Measurements from ENCODE around the gene FGD5.

FGD5 gene

DNA sequence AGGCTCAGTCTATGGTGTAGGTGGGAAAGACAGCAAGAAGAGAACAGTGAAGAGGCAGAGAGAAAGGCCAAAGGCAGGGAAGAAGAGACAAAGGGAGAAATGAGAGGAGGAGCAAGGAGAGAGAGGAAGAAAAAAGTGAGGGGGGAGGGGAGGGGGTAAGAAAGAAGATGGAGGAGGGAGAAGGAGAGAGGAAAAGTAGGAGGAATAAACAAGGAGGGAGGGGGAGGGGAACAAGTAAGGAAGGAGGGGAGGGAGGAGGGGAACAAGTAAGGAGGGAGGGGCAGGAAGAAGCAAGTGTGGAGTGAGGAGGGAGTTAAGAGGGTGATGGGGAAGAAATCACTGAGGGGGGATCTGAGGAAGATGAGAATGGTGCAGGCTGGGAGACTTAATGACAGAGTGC, 45.5 kb upstream of the FGD5 start:
- no peak overlapping the region for H3K27ac ChIP-seq
- no peak for TF ChIP-seq ZFX (IDR thresholded peaks at IDR 0.05; ENCODE audit: borderline replicate concordance)
- TF ChIP-seq, protein P1, sequence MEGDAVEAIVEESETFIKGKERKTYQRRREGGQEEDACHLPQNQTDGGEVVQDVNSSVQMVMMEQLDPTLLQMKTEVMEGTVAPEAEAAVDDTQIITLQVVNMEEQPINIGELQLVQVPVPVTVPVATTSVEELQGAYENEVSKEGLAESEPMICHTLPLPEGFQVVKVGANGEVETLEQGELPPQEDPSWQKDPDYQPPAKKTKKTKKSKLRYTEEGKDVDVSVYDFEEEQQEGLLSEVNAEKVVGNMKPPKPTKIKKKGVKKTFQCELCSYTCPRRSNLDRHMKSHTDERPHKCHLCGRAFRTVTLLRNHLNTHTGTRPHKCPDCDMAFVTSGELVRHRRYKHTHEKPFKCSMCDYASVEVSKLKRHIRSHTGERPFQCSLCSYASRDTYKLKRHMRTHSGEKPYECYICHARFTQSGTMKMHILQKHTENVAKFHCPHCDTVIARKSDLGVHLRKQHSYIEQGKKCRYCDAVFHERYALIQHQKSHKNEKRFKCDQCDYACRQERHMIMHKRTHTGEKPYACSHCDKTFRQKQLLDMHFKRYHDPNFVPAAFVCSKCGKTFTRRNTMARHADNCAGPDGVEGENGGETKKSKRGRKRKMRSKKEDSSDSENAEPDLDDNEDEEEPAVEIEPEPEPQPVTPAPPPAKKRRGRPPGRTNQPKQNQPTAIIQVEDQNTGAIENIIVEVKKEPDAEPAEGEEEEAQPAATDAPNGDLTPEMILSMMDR (IDR thresholded peaks at IDR 0.05): no peak

DNA sequence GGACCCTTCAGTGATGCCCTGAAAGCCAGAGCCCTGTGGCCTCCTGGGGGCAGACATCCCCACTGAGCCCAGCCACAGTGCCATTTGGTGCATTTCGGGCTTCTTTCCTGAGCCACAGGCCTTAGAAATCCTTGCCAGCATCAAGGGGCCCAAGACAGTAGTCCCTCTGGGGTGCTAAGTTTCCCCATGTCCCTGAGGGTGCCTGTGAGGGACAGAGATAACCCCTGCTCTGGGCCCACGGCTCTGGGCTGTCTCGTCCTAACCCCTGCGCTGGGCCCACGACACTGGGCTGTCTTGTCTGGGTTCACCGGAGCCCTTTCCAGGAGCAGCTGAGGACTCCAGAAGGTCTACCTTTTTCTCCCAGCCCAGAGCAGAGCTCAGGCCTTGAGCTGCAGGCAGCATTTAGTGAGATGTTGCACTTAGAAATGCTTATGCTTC, 45.1 kb upstream of the FGD5 start:
- TF ChIP-seq ZFX (IDR thresholded peaks at IDR 0.05; ENCODE audit: borderline replicate concordance): no peak
- TF ChIP-seq, protein P1 (IDR thresholded peaks at IDR 0.05): no peak

DNA sequence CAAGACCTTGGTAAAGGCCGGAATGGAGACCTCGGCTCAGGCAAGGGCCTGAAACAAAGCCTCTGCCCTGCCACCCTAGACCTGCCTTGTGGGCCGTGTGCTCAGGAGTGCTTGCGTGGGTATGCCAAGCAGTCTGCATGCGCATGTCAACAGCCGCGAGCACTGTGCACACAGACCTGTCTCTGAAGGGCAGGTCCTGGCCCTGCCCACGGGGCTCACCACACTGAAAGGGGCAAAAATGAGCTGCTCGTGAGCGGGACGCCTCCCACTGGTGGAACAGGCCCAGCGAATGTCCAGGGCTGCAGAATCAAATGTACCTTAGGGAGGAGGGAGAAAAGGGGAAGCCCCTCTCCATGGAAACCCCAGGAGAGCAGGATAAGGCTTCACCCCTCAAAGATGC, 44.3 kb upstream of the FGD5 start:
- no peak overlapping the region for H3K27ac ChIP-seq
- TF ChIP-seq, protein P1 (IDR thresholded peaks at IDR 0.05): no peak
- no peak for TF ChIP-seq ZFX (IDR thresholded peaks at IDR 0.05; ENCODE audit: borderline replicate concordance)

More for the DNA sequence above, 45.1 kb upstream of the FGD5 start:
- no peak overlapping the region for H3K27ac ChIP-seq

DNA sequence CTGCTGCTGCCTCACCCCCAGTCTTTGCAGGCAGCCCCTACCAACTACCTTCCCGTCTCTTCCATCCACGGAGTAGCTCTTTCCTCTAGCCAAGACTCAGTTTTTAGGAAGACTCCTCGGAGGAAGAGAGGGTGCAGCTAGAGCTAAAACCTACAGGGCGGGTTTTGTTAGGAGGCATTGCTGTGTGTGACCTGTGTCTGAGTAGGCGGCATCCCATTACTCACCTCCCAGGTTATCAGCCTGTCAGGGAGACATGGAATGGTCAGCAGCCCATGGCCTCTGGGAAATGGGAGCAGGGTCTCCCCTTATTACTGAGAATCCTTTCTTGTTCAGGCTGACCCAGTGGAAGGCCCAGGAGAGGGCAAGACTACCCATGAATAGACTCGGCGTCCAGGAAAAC, 43.8 kb upstream of the FGD5 start:
- no peak for TF ChIP-seq ZFX (IDR thresholded peaks at IDR 0.05; ENCODE audit: borderline replicate concordance)
- TF ChIP-seq, protein P1 (IDR thresholded peaks at IDR 0.05): no peak
- no peak overlapping the region for H3K27ac ChIP-seq

DNA sequence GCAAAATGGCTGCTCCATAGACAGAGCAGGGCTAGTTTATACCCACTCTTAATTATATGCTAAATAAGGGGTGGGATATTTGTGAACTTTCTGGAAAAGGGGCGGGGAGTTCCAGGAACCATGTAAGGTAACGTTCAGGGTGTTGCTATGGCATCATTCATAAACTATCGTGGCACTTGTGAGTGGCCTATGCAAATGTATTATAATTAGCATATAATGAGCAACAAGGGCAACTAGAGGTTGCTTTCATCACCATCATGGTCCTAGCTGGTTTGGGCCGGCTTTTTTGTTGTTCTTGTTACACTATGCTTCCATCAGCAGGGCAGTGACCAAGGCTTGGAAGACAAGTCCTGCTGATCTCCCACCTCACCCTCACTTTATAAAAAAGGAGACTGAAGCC, 43.2 kb upstream of the FGD5 start:
- no peak overlapping the region for H3K27ac ChIP-seq
- TF ChIP-seq ZFX (IDR thresholded peaks at IDR 0.05; ENCODE audit: borderline replicate concordance): no peak
- TF ChIP-seq, protein P1 (IDR thresholded peaks at IDR 0.05): no peak

DNA sequence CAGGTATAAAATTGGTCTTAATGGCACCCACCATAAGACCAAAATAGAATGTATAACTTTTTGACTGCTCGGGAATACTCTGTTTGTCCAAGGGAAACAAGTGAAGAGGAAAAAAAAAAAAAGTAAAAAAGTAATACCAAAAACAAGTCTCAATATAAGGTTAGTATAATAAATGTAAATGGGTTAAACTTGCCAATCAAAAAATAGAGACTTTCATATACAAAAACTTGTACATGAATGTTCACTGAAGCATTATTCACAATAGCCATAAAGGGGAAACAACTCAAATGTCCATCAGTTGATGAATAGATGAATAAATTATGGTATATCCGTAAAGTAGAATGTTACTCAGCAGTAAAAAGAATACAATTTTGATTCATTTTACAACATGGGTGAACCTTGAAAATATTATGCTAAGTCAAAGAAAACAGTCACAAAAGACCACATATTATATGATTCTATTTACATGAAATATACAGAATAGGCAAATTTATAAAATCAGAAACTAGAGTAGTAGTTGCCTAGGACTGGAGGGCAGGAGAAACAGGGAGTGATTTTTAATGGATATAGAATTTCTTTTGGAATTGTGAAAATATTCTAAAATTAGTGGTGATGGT, 39.6 kb upstream of the FGD5 start:
- no peak for TF ChIP-seq ZFX (IDR thresholded peaks at IDR 0.05; ENCODE audit: borderline replicate concordance)
- TF ChIP-seq, protein P1 (IDR thresholded peaks at IDR 0.05): no peak

DNA sequence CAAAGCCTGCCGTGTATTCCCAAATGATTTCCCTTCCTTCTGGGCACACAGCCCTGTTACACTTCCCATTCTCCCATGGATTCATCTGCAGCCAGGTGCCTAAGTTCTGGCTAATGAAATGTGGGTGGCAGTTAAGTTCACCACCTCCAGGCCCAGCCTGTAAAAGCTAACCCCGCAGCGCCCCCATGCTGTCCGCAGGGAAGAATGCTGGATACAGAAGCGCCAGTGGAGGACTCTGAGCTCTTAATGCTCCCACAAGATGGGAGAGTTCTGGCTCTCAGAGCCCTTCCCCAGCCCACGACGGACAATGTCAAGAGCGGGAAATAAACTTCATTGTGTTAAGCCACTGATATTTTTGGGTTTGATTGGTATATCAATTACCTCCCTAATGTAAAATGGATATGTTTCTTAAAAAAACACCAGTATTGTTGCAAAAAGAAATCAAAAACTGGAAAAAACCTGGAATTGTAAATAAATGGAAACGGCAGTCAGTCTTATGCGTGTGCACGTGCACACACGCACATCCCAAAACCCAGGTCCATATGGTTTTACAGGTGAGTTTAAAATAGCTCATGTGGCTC, 37.7 kb upstream of the FGD5 start:
- no peak overlapping the region for H3K27ac ChIP-seq
- TF ChIP-seq, protein P1 (IDR thresholded peaks at IDR 0.05): peak; percentile 59
- no peak for TF ChIP-seq ZFX (IDR thresholded peaks at IDR 0.05; ENCODE audit: borderline replicate concordance)

More for the DNA sequence above, 39.6 kb upstream of the FGD5 start:
- no peak overlapping the region for H3K27ac ChIP-seq
